ENCODE data around the gene FAM110A.
A peak's percentile ranks its signal among the peaks of the same experiment; 100 is the strongest.
"Not testable (repeated sequence)": the region's sequence is repeated elsewhere in the genome, so short reads cannot be mapped to it uniquely, and the experiment has no call there.

Gene FAM110A

GRCh38 chr20:878511-879307 is 45.2 kb downstream of the FAM110A start:
- DNase-seq, result no peak

GRCh38 chr20:879626-880025 is 46.1 kb downstream of the FAM110A start:
- no peak for DNase-seq

GRCh38 chr20:881051-881782 is 47.7 kb downstream of the FAM110A start:
- peak; percentile 3 for DNase-seq

GRCh38 chr20:881783-882144 is 48.2 kb downstream of the FAM110A start:
- DNase-seq, result no peak

- DNase-seq, result no peak
Observed at GRCh38 chr20:884983-885952, 51.8 kb downstream of the FAM110A start.

GRCh38 chr20:887137-887536 is 53.6 kb downstream of the FAM110A start:
- DNase-seq, result no peak

GRCh38 chr20:888057-888456 is 54.5 kb downstream of the FAM110A start:
- no peak for DNase-seq

GRCh38 chr20:889106-889505 is 55.6 kb downstream of the FAM110A start:
- no peak for DNase-seq

GRCh38 chr20:889932-890463 is 56.5 kb downstream of the FAM110A start:
- DNase-seq, result no peak

GRCh38 chr20:890666-891057 is 57.1 kb downstream of the FAM110A start:
- no peak for DNase-seq

- no peak for DNase-seq
Observed at GRCh38 chr20:891058-891705, 57.7 kb downstream of the FAM110A start.

GRCh38 chr20:891706-892080 is 58.2 kb downstream of the FAM110A start:
- no peak for DNase-seq

GRCh38 chr20:892371-892770 is 58.9 kb downstream of the FAM110A start:
- not testable (repeated sequence) for DNase-seq
